ENCODE measurements around the gene IFIH1. TPM values are rescaled to one million over a fixed set of nuclear protein-coding genes. Genes with fewer than 3 reads are reported as not detected.

Gene IFIH1
- 1.0 TPM in 1 of 2 replicates, not detected in the other for polyA plus RNA-seq (2014; cell fraction: cytosol; rRNA removed)
- not detected in 2 replicates for polyA plus RNA-seq (2014; cell fraction: nucleus; rRNA removed)

DNA sequence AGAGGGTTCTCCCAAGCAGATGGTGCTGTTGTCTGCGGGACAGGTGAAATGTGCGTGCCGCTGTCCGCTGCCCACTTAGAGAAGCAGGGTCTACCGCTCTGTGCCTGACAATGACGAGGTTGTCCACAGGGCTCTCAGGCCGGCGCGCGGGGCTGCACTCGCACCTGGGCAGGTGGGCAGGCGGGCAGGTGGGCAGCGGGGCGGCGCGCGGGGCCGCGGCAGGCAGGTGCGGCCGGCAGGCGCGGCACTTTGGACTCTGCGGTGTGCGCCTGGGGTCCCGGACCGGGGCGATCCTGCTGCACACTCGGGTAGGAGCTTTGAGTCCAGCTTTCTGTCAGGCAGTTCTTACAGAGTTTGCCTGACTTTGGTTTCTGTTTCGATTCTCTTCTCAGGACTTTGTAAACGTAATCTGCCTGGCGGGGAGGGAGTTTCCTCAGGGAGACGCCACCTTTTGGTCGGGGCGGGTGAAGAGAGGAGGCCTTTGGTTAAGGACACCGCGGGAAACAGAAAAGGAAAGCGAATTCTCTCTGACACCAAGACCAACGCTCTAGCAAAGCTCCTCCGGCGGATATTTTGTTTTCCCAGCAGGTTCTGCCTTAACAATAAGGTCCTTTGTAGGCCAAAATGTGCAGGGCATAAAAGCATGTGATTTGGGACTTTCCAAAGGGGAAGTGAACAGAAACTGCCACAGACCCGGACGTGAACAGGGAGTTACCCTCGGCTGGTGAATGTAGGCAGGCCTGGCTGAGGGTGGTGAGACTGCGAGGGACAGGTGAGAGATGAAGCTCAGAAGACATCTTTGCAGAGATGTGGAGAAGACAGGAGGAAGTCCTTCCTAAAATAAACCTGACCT lies at the start of gene IFIH1:
IFIH1 (minus strand) TSS at position 357 of the 853 bp plus-strand sequence. CDS start 377 bp downstream, outside the sequence.
- DNase-seq (ENCODE audit: low spot score) = peak; percentile 29

DNA sequence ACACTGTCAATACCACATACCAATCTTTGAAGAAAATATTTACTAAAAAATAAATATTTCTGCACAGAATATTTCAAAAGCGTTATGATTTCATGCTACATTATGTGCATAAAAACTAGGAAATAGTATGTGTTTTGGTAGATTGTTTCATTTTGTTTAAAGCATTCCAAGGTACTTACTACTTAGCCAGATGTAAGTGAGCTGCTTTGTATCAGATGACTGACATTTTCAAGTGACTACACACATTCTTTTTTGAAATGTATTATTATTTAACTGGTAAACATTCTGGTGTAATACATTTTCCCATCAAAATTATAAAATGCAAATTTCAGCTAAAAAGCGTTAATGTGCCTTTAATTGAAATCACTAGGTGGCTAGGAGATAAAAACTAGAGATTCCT lies 46.9 kb upstream of the IFIH1 start:
- DNase-seq (ENCODE audit: low spot score) = no peak

DNA sequence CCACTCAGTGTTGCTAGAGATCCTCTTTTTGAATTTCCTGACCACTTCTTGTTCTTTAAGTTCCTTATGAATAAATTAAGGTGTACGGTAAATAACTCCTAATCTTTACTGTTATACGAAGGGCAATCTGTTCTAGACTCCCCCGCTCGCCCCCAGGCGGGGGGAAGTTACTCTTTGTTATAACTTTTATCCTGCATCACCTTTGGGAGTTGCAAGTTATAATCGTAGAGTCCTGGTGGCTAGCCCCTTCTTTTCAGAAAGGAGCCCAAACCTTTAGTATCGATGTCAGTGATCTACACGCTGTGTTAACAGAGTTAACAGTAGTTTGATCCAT lies 26.1 kb upstream of the IFIH1 start:
- no peak for DNase-seq (ENCODE audit: low spot score)

DNA sequence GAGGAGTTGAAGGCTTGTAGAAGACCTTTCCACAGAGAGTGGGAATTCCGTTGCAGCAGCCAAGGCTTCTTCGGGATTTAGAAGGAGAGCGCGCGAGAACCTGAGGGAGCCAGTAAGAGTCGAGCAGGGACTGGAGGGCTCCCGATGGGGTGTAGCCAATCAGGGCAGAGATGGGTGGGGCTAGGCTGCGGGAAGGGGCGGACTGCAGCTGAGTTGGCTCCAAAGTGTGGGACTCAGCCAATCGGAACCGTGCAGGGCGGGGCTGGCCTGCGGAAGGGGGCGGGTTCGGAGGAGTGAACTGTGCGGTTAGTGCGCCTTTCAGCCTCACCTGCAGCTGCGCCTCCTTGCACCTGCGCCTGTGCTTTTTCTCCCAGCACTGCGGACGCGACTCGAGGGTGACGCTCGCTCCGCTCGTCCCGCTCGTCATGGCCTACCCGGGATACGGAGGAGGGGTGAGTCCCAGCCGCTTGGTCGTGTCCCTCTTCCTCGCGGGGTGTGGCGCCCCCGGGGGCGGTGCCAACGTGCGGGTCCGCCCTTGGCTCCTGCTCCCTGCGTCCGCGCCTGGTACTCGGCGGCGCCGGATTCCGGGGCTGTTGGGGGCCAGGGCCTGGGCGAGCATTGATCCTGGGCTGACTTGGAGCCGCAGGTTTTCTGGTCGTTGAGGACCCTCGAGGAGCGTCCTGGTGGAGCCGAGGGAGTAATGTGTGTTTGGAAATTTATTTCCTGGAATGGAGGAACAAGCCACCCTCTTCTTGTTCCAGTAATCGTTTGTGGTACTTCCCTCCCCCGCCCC lies 25.5 kb upstream of the IFIH1 start, which contains the start of gene GCA:
GCA (plus strand) TSS at position 309 of the 793 bp plus-strand sequence; CDS start at position 426, 117 bp downstream.
- peak; percentile 97 for DNase-seq (ENCODE audit: low spot score)

DNA sequence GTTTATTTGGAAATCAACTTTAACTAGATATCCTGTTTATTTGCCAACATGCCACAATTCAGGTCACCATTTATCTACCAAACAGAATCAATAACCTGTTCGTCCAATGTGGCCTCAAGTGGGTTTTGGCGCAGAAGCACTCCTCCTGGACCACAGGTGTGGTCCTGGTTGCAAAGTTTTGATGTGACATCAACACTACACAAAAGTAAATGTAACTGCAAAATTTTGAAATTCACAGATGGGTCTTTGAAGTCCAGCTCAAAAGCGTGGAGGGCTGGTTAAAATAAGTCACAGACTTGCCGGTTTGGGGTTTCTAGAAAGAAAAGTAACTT lies 25.0 kb upstream of the IFIH1 start:
- DNase-seq (ENCODE audit: low spot score) = no peak

DNA sequence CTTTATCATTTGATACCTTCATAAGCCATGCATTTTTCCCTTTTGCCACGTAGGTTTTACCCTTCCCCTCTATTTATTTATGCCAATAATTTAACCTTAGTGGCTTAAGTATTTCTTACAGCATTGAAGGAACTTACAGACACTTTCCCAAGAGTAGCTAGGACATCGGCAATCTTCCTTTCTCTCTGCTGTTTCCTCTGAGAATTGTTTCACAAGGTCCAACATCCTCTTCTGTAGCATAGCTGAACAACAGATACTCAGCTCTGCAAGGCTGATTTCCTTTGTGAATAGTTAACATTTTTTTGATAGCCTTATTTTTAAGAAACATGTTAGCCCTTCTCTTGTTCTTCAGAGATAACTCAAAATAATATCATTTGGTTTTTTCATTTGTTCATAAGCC lies 24.4 kb upstream of the IFIH1 start:
- no peak for DNase-seq (ENCODE audit: low spot score)

DNA sequence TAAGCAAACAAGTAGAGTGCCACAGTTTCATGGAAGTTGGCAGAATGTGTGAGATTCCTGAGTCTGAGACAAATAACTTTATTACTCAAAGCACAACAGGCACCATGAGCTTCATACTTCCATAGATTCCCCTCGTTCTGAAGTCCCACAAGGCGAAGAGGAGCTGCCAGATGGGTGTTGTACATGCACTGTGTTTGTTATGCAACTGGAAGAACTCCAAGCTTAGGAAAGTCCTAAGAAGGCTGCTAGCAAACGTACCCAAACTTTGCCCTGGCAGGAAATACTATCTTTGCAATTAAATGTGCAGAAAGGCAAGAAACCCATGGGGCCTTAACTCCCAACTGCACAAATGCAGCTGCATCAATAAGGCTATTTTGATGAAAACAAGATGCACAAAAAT lies 23.8 kb upstream of the IFIH1 start:
- DNase-seq (ENCODE audit: low spot score) = no peak

DNA sequence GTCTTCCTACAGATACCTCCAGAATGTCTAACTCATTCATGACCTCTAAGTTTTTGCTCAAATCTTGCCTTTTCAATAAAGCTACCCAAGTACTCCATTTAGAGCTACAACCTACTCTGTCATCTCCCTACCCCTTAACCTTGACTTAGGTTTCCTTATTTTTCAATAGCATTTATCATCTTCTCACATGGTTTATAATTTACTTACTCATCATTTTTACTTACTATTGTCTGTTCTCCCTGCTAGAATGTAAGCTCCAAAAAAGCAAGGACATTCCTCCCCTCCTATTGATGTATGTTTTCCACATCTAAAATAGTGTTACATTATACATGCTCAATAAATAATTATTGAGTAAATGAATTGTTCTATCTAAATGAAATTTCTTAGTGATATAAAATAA lies 22.3 kb upstream of the IFIH1 start:
- no peak for DNase-seq (ENCODE audit: low spot score)

DNA sequence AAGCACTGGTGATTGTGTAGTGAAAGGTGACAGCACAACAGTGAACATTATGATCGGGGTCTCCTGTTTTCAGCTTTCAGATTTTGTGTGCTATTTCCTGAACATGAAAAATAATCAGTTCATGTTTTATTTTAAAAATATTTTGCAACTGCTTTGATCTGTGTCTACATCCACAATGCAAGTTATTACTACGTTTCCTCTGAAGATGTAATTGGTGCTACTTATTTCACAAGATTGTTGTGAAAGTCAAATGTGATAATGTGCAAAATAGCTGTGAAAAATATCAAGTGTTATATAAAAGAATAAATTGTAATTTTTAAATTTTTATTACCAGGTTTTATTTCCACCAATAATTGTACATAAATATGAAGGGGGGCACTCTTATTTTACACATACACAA lies 19.4 kb upstream of the IFIH1 start:
- no peak for DNase-seq (ENCODE audit: low spot score)

DNA sequence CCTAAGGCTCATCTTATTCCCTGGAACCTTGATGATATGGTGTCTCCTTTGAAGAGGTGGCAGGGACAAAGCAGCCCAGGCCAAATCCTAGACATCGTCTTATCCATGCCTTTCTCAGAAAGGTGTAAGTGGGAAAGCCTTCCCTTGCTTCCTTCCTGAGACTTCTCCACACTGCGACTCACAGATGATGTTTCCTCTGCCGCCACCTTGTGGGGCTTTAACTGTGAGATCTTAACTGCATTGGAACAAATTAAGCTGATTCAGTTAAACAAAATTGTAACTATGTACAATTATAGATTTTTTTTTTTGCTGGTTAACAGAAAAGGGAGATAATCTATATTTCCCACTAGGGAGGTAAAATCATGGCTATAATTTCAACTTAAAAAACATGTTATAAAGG lies 15.5 kb upstream of the IFIH1 start:
- peak; percentile 17 for DNase-seq (ENCODE audit: low spot score)

DNA sequence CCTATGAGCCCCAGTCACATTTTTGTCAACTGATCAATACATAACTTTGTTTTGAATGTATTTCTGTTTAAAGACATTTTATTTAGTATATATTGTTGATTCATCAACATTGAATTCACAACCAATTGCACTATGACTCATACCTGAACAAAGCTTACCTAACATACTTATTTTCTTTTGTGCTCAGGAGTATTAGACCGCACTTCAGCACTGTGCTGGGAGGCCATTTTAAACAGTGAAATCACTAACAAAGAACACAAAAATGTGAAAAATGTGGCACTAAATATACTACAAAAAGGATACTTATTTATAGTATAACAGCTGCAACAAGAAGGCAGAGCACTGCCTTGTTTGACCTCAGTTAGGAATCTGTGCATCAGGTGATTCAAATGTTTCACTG lies 12.4 kb upstream of the IFIH1 start:
- DNase-seq (ENCODE audit: low spot score) = no peak

DNA sequence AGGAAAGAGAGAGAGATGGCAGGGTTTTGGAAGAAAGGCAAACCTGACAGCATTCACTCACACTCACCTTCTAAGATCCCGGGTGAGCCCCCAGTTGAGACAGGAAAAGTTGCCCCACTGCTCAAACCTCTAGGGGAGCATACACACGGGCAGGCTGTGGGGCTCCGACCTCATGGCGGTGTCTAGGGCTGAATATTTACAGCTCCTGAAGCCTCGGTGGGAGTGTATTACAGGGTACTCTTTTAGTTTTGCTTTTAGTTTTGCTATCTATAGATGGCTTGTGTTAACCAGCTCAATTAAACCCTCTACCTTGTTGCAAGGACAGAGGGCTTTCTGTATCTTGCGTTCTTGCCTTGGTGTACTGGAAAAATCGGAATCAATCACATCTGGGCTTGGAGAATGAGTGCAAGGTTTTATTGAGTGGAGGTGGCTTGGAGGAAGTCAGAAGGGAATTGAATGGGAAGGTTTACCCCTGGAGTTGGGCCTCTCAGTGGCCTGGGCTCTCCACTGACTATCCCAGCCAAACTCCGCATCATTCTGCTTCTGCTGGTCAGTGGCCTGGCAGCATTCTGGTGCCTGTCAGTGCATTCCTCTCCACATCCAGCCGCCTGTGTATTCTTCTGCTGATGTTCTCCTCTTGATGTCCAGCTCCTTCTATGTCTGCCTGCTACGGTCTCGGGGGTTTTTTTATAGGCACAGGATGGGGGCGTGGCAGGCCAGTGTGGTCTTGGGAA lies 10.1 kb upstream of the IFIH1 start:
- no peak for DNase-seq (ENCODE audit: low spot score)

DNA sequence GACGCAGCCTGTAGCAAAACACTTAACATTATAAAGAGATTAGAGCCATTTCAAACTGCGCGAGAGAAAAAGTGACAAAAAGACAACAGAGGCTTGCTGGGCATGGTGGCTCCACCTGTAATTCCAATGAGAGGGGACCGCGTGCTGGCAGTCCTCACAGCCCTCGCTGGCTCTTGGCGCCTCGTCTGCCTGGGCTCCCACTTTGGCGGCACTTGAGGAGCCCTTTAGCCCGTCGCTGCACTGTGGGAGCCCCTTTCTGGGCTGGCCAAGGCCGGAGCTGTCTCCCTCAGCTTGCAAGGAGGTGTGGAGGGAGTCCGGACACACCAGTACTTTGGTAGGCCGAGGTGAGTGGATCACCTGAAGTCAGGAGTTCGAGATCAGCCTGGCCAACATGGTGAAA lies 9.3 kb upstream of the IFIH1 start:
- no peak for DNase-seq (ENCODE audit: low spot score)

DNA sequence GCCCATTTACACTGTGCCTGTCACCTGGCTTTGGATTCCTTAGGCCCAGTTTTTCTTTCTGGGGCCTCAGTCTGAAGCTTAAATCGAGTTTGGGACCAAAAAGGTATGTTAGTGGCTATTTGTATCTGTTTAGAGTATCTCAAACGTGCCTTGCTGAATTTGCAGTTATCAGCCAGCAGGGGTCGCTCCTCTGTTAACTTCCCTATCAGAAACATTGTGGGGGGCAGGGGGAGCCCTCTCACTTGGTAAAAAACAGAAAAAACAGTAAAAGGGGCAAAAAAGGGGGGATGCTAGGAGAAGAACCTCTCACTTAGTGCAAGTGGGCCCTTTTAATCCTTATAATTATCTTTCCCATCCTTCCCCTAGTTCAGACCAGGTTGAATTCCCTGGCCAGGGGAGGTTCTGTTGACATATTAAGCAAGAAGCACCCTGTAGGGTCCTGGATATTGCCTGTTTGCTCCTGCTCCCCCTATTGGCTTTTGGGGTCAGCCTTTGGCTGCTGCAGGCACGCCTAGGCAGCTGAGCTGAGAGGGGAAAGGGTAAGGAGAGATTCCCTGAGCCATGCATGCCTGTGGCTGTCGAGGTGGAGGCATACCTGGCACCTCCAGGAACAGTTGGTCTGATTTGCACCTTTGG lies 8.8 kb upstream of the IFIH1 start:
- no peak for DNase-seq (ENCODE audit: low spot score)

DNA sequence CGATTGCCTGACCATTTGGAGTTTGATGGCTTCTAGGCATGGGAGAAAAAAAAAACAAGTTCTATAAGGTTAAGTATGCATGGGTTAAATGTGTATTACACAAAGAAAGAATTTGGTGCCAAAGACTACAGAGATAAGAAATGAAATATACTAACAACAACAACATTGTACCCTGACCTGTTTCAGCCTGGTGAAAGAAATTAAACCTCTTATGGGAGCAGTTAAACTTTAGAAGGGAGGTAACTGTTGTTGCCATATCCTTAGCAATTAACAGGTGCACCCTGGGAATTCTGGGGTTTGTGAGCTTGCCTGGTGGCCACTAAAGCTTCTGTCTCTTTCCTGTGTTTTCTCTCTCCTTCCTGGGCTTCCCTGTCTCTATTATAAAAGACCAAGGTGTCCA lies 6.5 kb upstream of the IFIH1 start:
- DNase-seq (ENCODE audit: low spot score) = no peak

DNA sequence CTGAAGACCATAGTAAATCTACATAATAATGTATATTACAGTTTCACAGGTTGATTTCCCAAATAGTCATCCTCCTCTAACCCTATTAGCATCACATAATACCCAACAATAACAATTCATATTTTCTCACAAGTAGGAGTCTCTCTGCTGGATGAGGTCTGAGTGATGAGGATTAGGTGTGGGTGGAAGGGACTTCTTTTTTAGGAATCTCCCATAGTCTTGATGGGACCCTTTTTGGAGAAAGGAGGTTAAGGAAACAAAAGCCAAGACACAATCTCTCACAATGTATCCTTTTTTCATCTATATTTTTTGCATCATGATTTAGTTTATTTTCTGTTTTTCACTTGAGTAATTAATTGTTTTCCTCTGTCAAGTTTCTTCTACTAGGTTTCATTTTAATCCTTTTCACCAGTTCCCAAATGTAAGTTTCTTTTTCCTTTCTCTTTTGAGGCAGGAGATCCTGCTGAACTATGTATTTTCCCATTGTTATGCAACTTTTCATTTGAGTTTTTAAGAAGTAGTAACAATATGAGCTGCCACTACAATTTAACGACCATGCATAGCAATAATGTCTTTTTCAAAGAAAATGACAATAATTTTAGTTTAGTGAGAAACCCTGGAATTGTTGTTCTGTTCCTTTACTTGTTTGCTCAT lies 2.5 kb upstream of the IFIH1 start:
- DNase-seq (ENCODE audit: low spot score) = no peak

DNA sequence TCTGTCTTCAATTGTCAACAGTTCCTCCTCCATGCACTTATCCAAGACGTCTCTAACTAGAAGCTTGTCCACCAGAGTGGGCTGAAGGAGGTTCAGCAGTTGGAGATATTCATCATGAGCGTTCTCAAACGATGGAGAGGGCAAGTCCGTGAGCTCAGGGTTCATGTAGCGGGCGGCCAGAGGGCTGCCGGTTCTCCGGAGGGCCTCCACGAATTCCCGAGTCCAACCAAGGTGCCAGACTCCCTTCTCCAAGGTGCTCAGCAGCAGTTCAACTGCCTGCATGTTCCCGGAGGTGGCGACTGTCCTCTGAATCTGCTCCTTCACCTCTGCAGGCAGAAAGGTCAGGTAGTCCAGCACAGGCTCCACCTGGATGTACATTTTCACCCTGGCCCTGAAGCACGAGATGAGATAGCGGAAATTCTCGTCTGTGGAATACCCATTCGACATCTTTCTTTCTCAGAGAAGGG lies 590 bp downstream of the IFIH1 start:
- DNase-seq (ENCODE audit: low spot score) = no peak

DNA sequence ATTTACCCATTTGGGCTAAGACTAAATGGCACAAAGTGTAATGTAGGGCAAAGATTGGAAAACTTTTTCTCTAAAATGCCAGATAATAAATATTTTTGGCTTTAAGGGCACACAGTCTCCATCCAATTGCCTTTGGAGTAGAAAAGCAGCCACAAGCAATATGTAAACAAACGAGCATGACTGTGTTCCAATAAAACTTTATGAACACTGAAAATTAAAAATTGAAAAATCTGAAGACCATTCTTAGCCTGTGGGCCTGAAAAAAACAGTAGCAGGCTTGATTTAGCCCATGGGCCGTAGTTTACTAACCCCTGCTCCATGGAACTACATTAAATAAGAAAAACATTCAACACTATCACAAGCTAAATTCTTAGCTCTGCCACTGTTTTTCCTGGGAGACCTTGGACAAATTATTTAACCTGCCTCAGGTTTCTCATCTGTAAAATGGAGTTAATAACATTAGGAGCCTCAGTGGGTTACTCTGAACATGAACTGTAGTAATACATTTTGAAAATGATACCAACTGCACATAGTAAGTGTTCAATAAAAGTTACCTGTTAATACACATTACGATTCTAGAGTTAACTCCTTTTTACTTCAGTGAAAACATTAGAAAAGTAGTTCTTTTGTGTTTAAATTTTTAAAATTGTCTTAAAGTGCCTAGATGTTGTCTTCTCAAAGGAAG lies 1.3 kb downstream of the IFIH1 start:
- no peak for DNase-seq (ENCODE audit: low spot score)

DNA sequence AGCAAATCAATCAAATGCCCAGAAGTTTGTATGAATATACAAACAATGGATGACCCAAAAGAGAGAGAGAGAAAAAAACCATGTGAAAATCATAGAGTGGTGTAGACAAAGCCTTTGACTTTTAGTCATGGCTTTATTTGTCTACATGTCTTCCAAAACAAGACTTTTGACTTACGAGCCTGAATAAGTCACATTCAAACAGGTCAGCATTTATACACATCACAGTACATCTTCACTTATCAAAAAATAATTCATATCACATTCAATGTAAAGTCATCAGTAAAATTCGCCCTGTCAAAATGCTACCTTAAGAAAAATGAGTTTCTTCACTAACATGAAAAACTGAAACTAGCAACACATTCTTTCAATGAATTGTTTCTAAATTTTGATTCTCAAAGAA lies 1.9 kb downstream of the IFIH1 start:
- no peak for DNase-seq (ENCODE audit: low spot score)

DNA sequence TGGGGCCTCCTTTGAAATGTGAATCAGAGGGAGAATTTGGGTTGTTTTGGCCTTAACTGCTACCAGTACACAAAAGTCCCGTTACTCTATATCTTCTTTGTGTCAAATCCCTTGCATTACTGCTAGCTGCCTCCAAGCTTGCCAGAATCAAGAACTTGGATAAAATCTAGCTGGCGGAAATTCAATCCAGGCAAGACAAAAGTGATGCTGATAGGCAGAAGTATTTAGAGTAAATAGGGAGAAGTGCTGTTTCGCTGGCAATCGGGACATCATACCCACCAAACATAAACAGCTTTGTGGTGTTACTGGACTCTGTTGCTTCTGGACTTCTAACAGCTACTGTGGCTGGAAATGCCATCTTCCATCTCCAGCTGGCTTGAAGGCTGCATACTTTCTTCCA lies 2.5 kb downstream of the IFIH1 start:
- DNase-seq (ENCODE audit: low spot score) = no peak
